Measurements from ENCODE around the gene PCDHA13.
A peak's percentile ranks its signal among the peaks of the same experiment; 100 is the strongest.
"Not testable (repeated sequence)": the region's sequence is repeated elsewhere in the genome, so short reads cannot be mapped to it uniquely, and the experiment has no call there.

PCDHA13 gene

DNA sequence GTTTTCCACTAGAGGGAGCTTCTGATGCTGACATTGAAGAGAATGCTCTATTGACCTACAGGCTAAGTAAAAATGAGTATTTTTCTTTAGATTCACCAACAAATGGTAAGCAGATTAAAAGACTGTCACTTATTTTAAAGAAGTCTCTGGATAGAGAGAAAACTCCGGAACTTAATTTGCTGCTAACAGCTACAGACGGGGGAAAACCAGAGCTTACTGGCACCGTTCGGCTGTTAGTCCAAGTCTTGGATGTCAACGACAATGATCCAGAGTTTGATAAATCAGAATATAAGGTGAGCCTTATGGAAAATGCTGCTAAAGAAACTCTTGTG is 12.4 kb upstream of the PCDHA13 start:
- no peak for DNase-seq

GRCh38 chr5:140870221-140871201 is 11.4 kb upstream of the PCDHA13 start:
- no peak for DNase-seq

DNA sequence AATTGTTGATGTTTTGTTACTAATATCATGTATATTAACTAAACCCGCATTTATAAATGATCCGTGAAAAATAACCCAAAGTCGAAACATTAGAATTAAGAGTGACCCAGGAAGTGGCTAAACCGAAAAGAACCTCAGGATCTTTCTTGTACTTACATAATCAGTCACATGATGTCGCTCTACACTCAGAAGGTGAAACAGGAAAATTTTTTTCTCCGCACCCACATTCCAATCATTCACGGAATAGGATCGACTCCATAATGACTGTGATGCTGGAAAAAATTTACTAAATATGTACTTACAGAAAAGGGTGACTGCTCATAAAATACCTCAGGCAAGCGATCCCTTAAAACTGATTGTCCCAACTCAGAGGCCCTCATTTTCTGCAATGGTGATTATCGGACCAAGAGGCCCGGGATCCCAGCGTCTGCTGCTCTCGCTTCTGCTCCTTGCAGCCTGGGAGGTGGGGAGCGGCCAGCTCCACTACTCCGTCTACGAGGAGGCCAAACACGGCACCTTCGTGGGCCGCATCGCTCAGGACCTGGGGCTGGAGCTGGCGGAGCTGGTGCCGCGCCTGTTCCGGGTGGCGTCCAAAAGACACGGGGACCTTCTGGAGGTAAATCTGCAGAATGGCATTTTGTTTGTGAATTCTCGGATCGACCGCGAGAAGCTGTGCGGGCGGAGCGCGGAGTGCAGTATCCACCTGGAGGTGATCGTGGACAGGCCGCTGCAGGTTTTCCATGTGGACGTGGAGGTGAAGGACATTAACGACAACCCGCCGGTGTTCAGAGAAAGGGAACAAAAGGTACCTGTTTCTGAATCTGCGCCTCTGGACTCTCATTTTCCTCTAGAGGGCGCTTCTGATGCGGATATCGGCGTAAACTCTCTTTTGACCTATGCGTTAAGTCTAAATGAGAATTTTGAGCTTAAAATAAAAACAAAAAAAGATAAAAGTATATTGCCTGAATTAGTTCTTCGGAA is 6.5 kb upstream of the PCDHA13 start, which contains the start of gene PCDHA12:
Gene PCDHA12, plus strand, starts transcription at position 224 of the 981 bp plus-strand sequence. Its CDS starts 165 bp downstream, at position 389.
- DNase-seq: no peak

DNA sequence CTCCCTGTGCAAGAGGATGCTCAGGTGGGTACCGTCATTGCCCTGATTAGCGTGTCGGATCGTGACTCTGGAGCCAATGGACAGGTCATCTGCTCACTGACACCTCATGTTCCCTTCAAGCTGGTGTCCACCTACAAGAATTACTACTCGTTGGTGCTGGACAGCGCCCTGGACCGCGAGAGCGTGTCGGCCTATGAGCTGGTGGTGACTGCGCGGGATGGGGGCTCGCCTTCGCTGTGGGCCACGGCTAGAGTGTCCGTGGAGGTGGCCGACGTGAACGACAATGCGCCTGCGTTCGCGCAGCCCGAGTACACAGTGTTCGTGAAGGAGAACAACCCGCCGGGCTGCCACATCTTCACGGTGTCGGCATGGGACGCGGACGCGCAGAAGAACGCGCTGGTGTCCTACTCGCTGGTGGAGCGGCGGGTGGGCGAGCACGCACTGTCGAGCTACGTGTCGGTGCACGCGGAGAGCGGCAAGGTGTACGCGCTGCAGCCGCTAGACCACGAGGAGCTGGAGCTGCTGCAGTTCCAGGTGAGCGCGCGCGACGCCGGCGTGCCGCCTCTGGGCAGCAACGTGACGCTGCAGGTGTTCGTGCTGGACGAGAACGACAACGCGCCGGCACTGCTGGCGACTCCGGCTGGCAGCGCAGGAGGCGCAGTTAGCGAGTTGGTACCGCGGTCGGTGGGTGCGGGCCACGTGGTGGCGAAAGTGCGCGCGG is 5.2 kb upstream of the PCDHA13 start:
- DNase-seq: not testable (repeated sequence)

DNA sequence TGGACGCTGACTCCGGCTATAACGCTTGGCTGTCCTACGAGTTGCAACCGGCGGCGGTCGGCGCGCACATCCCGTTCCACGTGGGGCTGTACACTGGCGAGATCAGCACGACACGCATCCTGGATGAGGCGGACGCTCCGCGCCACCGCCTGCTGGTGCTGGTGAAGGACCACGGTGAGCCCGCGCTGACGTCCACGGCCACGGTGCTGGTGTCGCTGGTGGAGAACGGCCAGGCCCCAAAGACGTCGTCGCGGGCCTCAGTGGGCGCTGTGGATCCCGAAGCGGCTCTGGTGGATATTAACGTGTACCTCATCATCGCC is 4.7 kb upstream of the PCDHA13 start:
- no peak for DNase-seq

DNA sequence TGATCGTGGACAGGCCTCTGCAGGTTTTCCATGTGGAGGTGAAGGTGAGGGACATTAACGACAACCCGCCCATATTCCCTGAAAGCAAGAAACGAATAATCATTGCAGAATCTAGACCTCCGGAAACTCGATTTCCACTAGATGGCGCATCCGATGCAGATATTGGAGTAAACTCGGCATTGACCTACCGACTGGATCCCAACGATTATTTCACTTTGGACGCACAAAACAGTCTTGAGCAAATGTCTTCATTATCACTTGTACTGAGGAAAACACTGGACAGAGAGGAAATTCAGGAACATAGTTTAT is 621 bp downstream of the PCDHA13 start:
- DNase-seq: no peak

DNA sequence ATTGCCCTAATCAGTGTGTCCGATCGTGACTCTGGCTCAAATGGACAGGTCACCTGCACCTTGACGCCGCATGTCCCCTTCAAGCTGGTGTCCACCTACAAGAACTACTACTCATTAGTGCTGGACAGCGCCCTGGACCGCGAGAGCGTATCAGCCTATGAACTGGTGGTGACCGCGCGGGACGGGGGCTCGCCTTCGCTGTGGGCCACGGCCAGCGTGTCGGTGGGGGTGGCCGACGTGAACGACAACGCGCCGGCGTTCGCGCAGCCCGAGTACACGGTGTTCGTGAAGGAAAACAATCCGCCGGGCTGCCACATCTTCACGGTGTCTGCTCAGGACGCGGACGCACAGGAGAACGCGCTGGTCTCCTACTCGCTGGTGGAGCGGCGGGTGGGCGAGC is 1.4 kb downstream of the PCDHA13 start:
- no peak for DNase-seq

DNA sequence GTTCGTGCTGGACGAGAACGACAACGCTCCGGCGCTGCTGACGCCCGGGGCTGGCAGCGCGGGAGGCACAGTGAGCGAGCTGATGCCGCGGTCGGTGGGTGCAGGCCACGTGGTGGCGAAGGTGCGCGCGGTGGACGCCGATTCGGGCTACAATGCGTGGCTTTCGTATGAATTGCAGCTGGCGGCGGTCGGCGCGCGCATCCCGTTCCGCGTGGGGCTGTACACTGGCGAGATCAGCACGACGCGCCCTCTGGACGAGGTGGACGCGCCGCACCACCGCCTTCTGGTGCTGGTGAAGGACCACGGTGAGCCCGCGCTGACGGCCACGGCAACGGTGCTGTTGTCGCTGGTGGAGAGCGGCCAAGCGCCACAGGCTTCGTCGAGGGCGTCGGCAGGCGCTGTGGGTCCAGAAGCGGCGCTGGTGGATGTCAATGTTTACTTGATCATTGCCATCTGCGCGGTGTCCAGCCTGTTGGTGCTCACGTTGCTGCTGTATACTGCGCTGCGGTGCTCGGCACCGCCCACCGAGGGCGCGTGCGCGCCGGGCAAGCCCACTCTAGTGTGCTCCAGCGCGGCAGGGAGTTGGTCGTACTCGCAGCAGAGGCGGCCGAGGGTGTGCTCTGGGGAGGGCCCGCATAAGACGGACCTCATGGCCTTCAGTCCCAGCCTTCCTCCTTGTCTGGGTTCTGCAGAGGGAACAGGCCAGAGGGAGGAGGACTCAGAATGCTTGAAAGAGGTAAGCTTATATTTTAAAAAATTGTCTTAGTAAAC is 2.2 kb downstream of the PCDHA13 start:
- DNase-seq: no peak

DNA sequence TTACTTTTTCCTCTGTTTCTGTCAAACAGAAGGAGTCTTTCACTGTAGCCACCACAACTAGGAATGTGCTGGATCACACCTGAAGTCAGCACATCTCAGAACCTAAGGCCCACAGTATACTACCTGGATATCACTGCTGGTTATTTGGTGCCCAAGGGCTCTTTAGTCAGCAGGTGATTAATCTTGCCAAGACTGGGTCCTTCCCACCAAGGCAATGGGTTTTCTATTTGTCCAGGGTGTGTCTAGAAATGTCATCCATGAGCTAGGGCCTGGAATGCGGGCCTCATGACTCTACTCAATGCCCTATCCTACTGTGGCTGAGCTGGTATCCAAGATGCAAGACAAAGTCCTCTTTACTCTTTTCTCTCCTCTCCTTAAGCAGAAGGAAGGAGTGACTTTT is 34.4 kb downstream of the PCDHA13 start:
- DNase-seq: no peak

DNA sequence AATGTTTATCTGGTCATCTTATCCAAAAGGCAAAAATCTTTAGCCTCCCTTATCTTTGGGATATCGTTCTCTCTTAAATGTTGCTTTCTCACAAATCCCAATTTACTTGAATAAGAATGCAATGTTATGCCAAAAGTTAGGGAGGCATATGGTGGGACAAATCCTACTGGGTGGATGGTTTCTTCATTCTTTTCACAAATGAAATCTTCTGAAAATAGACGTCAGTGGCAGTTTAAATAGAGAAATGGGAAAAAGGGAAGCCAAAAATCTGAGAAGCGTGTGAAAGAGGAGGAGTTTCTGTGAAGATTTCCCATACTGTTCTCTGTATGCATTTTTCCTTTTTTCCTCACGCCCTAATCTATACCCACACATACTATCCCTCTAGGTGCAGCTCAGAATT is 41.7 kb downstream of the PCDHA13 start:
- no peak for DNase-seq

GRCh38 chr5:140925806-140926442 is 44.0 kb downstream of the PCDHA13 start, which contains the start of gene PCDHAC1:
Gene PCDHAC1, plus strand, starts transcription at chr5:140926299. Its CDS starts 594 bp downstream, at chr5:140926893.
- DNase-seq: peak in 1 of 2 experiments; percentile 51

GRCh38 chr5:140926443-140927227 is 44.7 kb downstream of the PCDHA13 start:
- peak; percentile 60 to 79 for DNase-seq

- DNase-seq: no peak
Observed at GRCh38 chr5:140927228-140927573, 45.3 kb downstream of the PCDHA13 start.
